Activated T-cell treated with anti-CD3 and anti-CD28 coated beads, Interleukin-2, amount 50 U/mL, for 1 hour (primary cell): ENCODE data around the gene TLR4.

Source experiments
- DNase-seq: peaks from one replicate; pipeline ENCODE4 v3.0.0-alpha.2; 2020

Gene TLR4

GRCh38 chr9:117704024-117704575 is at the start of gene TLR4:
Gene TLR4 (plus strand): TSS chr9:117704403. CDS start chr9:117704473, 70 bp downstream.
- no peak for DNase-seq

- no peak for DNase-seq
Measured at GRCh38 chr9:117656002-117656401, 48.2 kb upstream of the TLR4 start.

GRCh38 chr9:117662651-117663050 is 41.6 kb upstream of the TLR4 start:
- no peak for DNase-seq

- no peak for DNase-seq
Measured at GRCh38 chr9:117664419-117664818, 39.8 kb upstream of the TLR4 start.

GRCh38 chr9:117665601-117666385 is 38.4 kb upstream of the TLR4 start:
- DNase-seq: no peak

- no peak for DNase-seq
Measured at GRCh38 chr9:117671468-117671867, 32.7 kb upstream of the TLR4 start.

- DNase-seq: no peak
Measured at GRCh38 chr9:117672369-117672768, 31.8 kb upstream of the TLR4 start.

- no peak for DNase-seq
Measured at GRCh38 chr9:117677572-117677971, 26.6 kb upstream of the TLR4 start.

GRCh38 chr9:117678871-117679270 is 25.3 kb upstream of the TLR4 start:
- DNase-seq: no peak

- DNase-seq: no peak
Measured at GRCh38 chr9:117679416-117679815, 24.8 kb upstream of the TLR4 start.

- no peak for DNase-seq
Measured at GRCh38 chr9:117681888-117682287, 22.3 kb upstream of the TLR4 start.

- no peak for DNase-seq
Measured at GRCh38 chr9:117682955-117683710, 21.1 kb upstream of the TLR4 start.

- DNase-seq: no peak
Measured at GRCh38 chr9:117687532-117687931, 16.7 kb upstream of the TLR4 start.

GRCh38 chr9:117691367-117691766 is 12.8 kb upstream of the TLR4 start:
- DNase-seq: no peak

GRCh38 chr9:117696154-117696553 is 8.0 kb upstream of the TLR4 start:
- no peak for DNase-seq

- DNase-seq: no peak
Measured at GRCh38 chr9:117697046-117697445, 7.2 kb upstream of the TLR4 start.

GRCh38 chr9:117703537-117703936 is 666 bp upstream of the TLR4 start:
- DNase-seq: no peak

- no peak for DNase-seq
Measured at GRCh38 chr9:117704597-117704996, 394 bp downstream of the TLR4 start.

GRCh38 chr9:117705386-117705785 is 1.2 kb downstream of the TLR4 start:
- DNase-seq: no peak

GRCh38 chr9:117706421-117707116 is 2.4 kb downstream of the TLR4 start:
- no peak for DNase-seq

- no peak for DNase-seq
Measured at GRCh38 chr9:117707561-117707960, 3.4 kb downstream of the TLR4 start.

- no peak for DNase-seq
Measured at GRCh38 chr9:117709936-117710335, 5.7 kb downstream of the TLR4 start.

- no peak for DNase-seq
Measured at GRCh38 chr9:117714282-117714681, 10.1 kb downstream of the TLR4 start.
